Measurements from ENCODE around the gene PCSK2.

Gene PCSK2

GRCh38 chr20:17248224-17248623 lies 21.4 kb downstream of the PCSK2 start:
- DNase-seq (ENCODE audit: low read depth, low spot score), result no peak
- Histone ChIP-seq H3K4me1 (ENCODE audit: control insufficient read depth, insufficient read depth, low read length) (no peaks in the 10 kb centered on the region), H3K9me3 (ENCODE audit: control insufficient read depth, insufficient read depth, low read length) (no peaks in the 10 kb centered on the region), H3K27ac (ENCODE audit: low read length) (no peak overlapping the region), H3K4me3 (ENCODE audit: low read length) (no peak overlapping the region), H3K27me3 (ENCODE audit: control insufficient read depth, insufficient read depth, low read length) (no peaks in the 10 kb centered on the region), H3K36me3 (ENCODE audit: control insufficient read depth, insufficient read depth, low read length) (no peaks in the 10 kb centered on the region)
- WGBS (ENCODE audit: insufficient coverage, insufficient read length), result no CpG with 5 or more reads among the region's 3 CpGs

DNA sequence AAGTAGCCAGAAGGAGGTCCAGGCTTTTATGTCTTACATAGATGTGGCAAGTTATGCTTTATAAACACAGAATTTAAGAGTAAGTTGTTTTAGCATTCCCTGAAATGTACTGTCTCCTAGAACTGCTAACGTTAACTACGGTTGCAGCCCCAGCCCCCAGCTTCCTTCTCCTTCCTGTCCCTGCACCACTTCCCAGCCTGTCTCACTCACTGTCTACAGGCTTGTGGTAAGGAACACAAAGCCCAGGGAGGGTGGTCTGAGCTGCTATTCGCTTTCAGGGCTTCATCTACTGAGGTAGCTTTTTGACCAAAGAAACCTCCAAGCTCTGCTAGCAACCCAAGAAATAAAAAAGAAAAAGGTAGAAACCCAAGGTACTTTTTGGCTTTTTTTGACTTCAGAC lies 35.9 kb downstream of the PCSK2 start:
- Histone ChIP-seq H3K4me3 (ENCODE audit: low read length) (no peak overlapping the region), H3K4me1 (ENCODE audit: control insufficient read depth, insufficient read depth, low read length) (no peaks in the 10 kb centered on the region), H3K27me3 (ENCODE audit: control insufficient read depth, insufficient read depth, low read length) (no peaks in the 10 kb centered on the region), H3K27ac (ENCODE audit: low read length) (no peak overlapping the region), H3K36me3 (ENCODE audit: control insufficient read depth, insufficient read depth, low read length) (no peaks in the 10 kb centered on the region), H3K9me3 (ENCODE audit: control insufficient read depth, insufficient read depth, low read length) (no peaks in the 10 kb centered on the region)
- WGBS (ENCODE audit: insufficient coverage, insufficient read length), result no CpG with 5 or more reads among the region's 3 CpGs
- no peak for DNase-seq (ENCODE audit: low read depth, low spot score)

- WGBS (ENCODE audit: insufficient coverage, insufficient read length), result no CpG with 5 or more reads among the region's 3 CpGs
- Histone ChIP-seq H3K4me3 (ENCODE audit: low read length) (no peak overlapping the region), H3K27me3 (ENCODE audit: control insufficient read depth, insufficient read depth, low read length) (no peaks in the 10 kb centered on the region), H3K36me3 (ENCODE audit: control insufficient read depth, insufficient read depth, low read length) (no peaks in the 10 kb centered on the region), H3K27ac (ENCODE audit: low read length) (no peak overlapping the region), H3K4me1 (ENCODE audit: control insufficient read depth, insufficient read depth, low read length) (no peaks in the 10 kb centered on the region), H3K9me3 (ENCODE audit: control insufficient read depth, insufficient read depth, low read length) (no peaks in the 10 kb centered on the region)
- no peak for DNase-seq (ENCODE audit: low read depth, low spot score)
These were observed 46.9 kb downstream of the PCSK2 start for GRCh38 chr20:17273717-17274116.

DNA sequence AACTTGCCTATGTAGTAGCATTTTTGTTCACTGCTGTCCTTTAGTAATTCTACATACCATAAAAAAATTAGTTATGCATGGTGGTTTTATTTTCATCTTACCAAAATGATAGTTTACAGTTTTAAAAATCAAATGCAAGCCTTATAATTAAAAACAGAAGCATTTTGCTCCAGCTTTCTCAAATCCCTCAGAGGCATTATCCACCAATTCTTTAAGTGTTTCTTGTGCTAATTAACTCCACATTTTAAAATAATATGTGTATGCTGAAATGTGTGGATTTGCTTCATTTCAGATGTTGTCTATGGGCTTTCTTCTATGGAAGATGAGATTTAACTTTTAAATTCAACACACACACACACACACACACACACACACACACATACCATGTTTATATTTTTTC lies 49.3 kb downstream of the PCSK2 start:
- no peak overlapping the region for H3K27ac ChIP-seq (ENCODE audit: low read length)
- H3K4me1 ChIP-seq (ENCODE audit: control insufficient read depth, insufficient read depth, low read length), result no peaks in the 10 kb centered on the region
- H3K27me3 ChIP-seq (ENCODE audit: control insufficient read depth, insufficient read depth, low read length), result no peaks in the 10 kb centered on the region
- no peak overlapping the region for H3K4me3 ChIP-seq (ENCODE audit: low read length)
- H3K36me3 ChIP-seq (ENCODE audit: control insufficient read depth, insufficient read depth, low read length), result no peaks in the 10 kb centered on the region
- H3K9me3 ChIP-seq (ENCODE audit: control insufficient read depth, insufficient read depth, low read length), result no peaks in the 10 kb centered on the region
- DNase-seq (ENCODE audit: low read depth, low spot score), result no peak

DNA sequence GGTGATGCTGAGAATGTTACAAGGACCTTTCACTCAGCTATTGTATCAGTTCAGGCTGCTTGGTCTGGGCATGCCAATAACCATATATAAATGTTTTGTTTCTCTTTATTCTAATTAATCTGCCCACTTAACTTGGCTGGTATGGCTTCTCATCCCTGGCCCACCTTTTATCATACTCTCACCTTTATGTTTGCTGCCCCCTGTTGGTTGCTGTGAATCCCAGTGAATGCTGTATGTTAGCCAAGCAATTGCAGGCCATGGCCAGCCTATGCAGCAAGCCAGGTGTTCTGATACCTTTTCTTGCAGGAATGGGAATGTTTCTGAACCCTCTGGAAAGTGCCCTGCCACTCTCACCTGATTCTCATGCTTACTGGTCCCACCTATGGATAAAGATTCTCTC lies 54.6 kb downstream of the PCSK2 start:
- H3K27ac ChIP-seq (ENCODE audit: low read length), result no peak overlapping the region
- no peaks in the 10 kb centered on the region for H3K27me3 ChIP-seq (ENCODE audit: control insufficient read depth, insufficient read depth, low read length)
- H3K4me3 ChIP-seq (ENCODE audit: low read length), result no peak overlapping the region
- H3K36me3 ChIP-seq (ENCODE audit: control insufficient read depth, insufficient read depth, low read length), result no peaks in the 10 kb centered on the region
- H3K9me3 ChIP-seq (ENCODE audit: control insufficient read depth, insufficient read depth, low read length), result no peaks in the 10 kb centered on the region
- no peaks in the 10 kb centered on the region for H3K4me1 ChIP-seq (ENCODE audit: control insufficient read depth, insufficient read depth, low read length)
- DNase-seq (ENCODE audit: low read depth, low spot score), result peak; percentile 64

GRCh38 chr20:17282501-17282900 lies 55.7 kb downstream of the PCSK2 start:
- Histone ChIP-seq H3K4me3 (ENCODE audit: low read length) (no peak overlapping the region), H3K27ac (ENCODE audit: low read length) (no peak overlapping the region), H3K27me3 (ENCODE audit: control insufficient read depth, insufficient read depth, low read length) (no peaks in the 10 kb centered on the region), H3K36me3 (ENCODE audit: control insufficient read depth, insufficient read depth, low read length) (no peaks in the 10 kb centered on the region), H3K4me1 (ENCODE audit: control insufficient read depth, insufficient read depth, low read length) (no peaks in the 10 kb centered on the region), H3K9me3 (ENCODE audit: control insufficient read depth, insufficient read depth, low read length) (no peaks in the 10 kb centered on the region)
- DNase-seq (ENCODE audit: low read depth, low spot score), result no peak
- WGBS (ENCODE audit: insufficient coverage, insufficient read length), result no CpG with 5 or more reads among the region's 3 CpGs

DNA sequence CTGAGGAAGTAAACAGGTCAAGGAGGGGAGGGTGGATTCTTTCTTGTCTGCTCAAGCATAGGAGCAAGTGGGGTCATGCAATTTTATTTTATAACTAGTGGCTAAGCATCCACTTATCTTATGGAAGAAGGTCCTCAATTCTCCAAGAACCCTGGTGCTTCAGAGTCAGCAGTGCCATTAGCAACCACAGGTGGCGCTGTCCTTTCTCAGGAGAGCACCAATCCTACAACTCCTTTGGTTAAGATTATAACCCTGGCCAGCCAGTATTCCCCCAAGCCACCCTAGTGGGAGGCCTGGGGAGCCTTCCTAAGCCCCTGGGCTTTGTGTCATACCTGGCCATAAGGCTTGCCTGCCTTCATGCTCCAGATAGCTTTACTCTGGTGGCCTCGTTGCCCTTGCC lies 60.7 kb downstream of the PCSK2 start:
- Histone ChIP-seq H3K4me3 (ENCODE audit: low read length) (no peak overlapping the region), H3K27me3 (ENCODE audit: control insufficient read depth, insufficient read depth, low read length) (no peaks in the 10 kb centered on the region), H3K4me1 (ENCODE audit: control insufficient read depth, insufficient read depth, low read length) (no peaks in the 10 kb centered on the region), H3K36me3 (ENCODE audit: control insufficient read depth, insufficient read depth, low read length) (no peaks in the 10 kb centered on the region), H3K9me3 (ENCODE audit: control insufficient read depth, insufficient read depth, low read length) (no peaks in the 10 kb centered on the region), H3K27ac (ENCODE audit: low read length) (no peak overlapping the region)
- whole genome bisulfite sequencing (ENCODE audit: insufficient coverage, insufficient read length), result no CpG with 5 or more reads among the region's 2 CpGs
- DNase-seq (ENCODE audit: low read depth, low spot score), result no peak

DNA sequence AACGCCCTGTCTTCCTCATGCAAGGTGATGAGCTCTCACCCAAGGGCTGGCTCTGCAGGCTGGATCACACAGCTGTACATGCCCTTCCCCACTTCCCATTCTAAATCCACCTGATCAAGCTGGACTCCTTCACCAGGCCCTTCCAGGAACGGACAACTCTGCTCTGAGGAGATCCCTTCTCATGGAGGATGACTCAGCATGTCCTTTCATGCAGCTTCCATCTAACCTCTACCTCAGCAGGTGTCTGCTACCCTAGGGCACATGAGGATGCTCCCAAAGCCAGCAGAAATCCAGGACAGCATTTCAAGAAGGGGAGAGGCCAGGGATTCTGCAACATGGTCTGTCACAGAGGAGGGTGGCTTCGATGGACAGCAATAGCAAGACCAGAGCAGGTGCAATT lies 61.2 kb downstream of the PCSK2 start:
- no peaks in the 10 kb centered on the region for H3K4me1 ChIP-seq (ENCODE audit: control insufficient read depth, insufficient read depth, low read length)
- WGBS (ENCODE audit: insufficient coverage, insufficient read length), result no CpG with 5 or more reads among the region's 3 CpGs
- H3K4me3 ChIP-seq (ENCODE audit: low read length), result no peak overlapping the region
- no peaks in the 10 kb centered on the region for H3K27me3 ChIP-seq (ENCODE audit: control insufficient read depth, insufficient read depth, low read length)
- H3K27ac ChIP-seq (ENCODE audit: low read length), result no peak overlapping the region
- no peaks in the 10 kb centered on the region for H3K9me3 ChIP-seq (ENCODE audit: control insufficient read depth, insufficient read depth, low read length)
- no peak for DNase-seq (ENCODE audit: low read depth, low spot score)
- H3K36me3 ChIP-seq (ENCODE audit: control insufficient read depth, insufficient read depth, low read length), result no peaks in the 10 kb centered on the region

- Histone ChIP-seq H3K9me3 (ENCODE audit: control insufficient read depth, insufficient read depth, low read length) (no peaks in the 10 kb centered on the region), H3K27ac (ENCODE audit: low read length) (no peak overlapping the region), H3K36me3 (ENCODE audit: control insufficient read depth, insufficient read depth, low read length) (no peaks in the 10 kb centered on the region), H3K27me3 (ENCODE audit: control insufficient read depth, insufficient read depth, low read length) (no peaks in the 10 kb centered on the region), H3K4me1 (ENCODE audit: control insufficient read depth, insufficient read depth, low read length) (no peaks in the 10 kb centered on the region), H3K4me3 (ENCODE audit: low read length) (no peak overlapping the region)
- WGBS (ENCODE audit: insufficient coverage, insufficient read length), result no CpG with 5 or more reads among the region's 3 CpGs
- no peak for DNase-seq (ENCODE audit: low read depth, low spot score)
These were observed 68.4 kb downstream of the PCSK2 start for GRCh38 chr20:17295151-17295726.

GRCh38 chr20:17295991-17296390 lies 69.2 kb downstream of the PCSK2 start:
- Histone ChIP-seq H3K9me3 (ENCODE audit: control insufficient read depth, insufficient read depth, low read length) (no peaks in the 10 kb centered on the region), H3K27me3 (ENCODE audit: control insufficient read depth, insufficient read depth, low read length) (no peaks in the 10 kb centered on the region), H3K4me1 (ENCODE audit: control insufficient read depth, insufficient read depth, low read length) (no peaks in the 10 kb centered on the region), H3K36me3 (ENCODE audit: control insufficient read depth, insufficient read depth, low read length) (no peaks in the 10 kb centered on the region), H3K4me3 (ENCODE audit: low read length) (no peak overlapping the region), H3K27ac (ENCODE audit: low read length) (no peak overlapping the region)
- DNase-seq (ENCODE audit: low read depth, low spot score), result no peak
- WGBS (ENCODE audit: insufficient coverage, insufficient read length), result no CpG with 5 or more reads among the region's 4 CpGs

DNA sequence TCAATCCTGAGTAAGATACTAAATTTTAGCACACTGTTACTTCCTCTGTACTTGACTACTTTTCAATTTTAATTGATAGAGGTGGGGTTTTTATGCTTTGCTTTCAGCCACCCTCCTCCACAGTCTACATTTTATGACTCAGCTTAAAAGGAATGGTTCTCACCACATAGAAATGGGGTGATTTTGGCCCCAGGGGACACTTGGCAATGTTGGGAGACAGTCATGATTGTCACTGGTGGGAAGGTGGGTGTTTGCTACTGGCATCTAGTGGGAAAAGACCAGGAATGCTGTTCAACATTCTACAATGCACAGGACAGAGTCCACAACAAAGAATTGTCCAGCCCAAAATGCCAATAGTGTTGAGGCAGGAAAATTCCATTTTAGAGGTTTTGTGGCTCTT lies 71.3 kb downstream of the PCSK2 start:
- Histone ChIP-seq H3K36me3 (ENCODE audit: control insufficient read depth, insufficient read depth, low read length) (no peaks in the 10 kb centered on the region), H3K27me3 (ENCODE audit: control insufficient read depth, insufficient read depth, low read length) (no peaks in the 10 kb centered on the region), H3K4me3 (ENCODE audit: low read length) (no peak overlapping the region), H3K27ac (ENCODE audit: low read length) (no peak overlapping the region), H3K4me1 (ENCODE audit: control insufficient read depth, insufficient read depth, low read length) (no peaks in the 10 kb centered on the region), H3K9me3 (ENCODE audit: control insufficient read depth, insufficient read depth, low read length) (no peaks in the 10 kb centered on the region)
- DNase-seq (ENCODE audit: low read depth, low spot score), result no peak
